T follicular helper cell (primary cell): ENCODE data around the gene UTP3.
"Not testable (repeated sequence)": the region's sequence is repeated elsewhere in the genome, so short reads cannot be mapped to it uniquely, and the experiment has no call there.

Experiments
- DNase-seq: peaks from one replicate; pipeline ENCODE4 v3.0.0-alpha.2; 2020; ENCODE audit warnings: low read depth
- total RNA-seq, 2 experiments: gene quantifications; one replicate each; lab custom pipeline; 2026; lab: John Stamatoyannopoulos, UW

The UTP3 gene, protein sequence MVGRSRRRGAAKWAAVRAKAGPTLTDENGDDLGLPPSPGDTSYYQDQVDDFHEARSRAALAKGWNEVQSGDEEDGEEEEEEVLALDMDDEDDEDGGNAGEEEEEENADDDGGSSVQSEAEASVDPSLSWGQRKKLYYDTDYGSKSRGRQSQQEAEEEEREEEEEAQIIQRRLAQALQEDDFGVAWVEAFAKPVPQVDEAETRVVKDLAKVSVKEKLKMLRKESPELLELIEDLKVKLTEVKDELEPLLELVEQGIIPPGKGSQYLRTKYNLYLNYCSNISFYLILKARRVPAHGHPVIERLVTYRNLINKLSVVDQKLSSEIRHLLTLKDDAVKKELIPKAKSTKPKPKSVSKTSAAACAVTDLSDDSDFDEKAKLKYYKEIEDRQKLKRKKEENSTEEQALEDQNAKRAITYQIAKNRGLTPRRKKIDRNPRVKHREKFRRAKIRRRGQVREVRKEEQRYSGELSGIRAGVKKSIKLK
- total RNA-seq = 41.7 to 66.0 reads per million in 2 experiments

DNA sequence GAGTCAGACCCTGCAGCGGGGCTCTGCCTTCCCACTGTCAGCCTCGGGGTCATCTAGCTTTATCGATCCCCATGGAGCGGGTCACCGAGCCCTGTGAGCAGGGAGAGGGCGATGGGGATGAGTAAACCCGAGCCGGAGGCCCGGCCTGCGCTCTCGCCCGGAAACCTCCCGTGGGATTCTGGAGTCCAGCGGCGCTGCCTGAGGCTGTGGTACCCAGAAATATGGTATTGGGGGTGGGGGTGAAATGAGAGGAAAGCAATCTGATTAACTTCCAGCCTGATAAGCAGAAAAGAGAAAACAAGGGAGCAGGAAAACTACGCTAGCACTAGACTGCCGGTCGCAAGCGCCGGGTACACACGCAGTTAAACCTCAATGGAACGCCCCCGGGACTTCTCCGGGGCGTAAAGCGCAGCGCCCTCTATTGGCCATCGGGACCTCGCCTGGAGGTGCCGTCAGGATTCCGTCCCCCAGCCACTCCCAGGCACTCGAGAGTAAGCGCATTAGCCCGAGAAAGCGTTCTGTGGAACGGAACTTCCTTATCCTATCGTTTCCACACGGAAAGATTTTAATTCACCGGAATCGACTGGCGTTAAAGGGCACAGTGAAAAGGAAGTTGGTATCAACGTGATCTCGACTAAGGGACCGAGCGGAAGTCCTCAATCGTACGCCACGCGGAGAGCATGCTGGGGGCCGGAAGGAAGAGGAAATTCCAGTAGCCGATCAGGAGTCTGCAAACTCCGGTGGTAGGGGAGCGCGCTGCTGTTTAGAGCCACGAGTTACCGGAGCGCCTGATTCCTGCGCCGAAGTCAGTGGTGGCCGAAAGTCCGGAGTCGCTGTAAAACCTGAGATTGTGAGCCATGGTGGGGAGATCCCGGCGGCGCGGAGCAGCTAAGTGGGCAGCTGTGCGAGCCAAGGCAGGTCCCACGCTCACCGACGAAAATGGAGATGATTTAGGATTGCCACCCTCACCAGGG is at the start of gene UTP3:
Gene UTP3, plus strand, starts transcription at position 712 of the 974 bp plus-strand sequence. Its CDS starts 146 bp downstream, at position 858.
- peak; percentile 87 for DNase-seq

DNA sequence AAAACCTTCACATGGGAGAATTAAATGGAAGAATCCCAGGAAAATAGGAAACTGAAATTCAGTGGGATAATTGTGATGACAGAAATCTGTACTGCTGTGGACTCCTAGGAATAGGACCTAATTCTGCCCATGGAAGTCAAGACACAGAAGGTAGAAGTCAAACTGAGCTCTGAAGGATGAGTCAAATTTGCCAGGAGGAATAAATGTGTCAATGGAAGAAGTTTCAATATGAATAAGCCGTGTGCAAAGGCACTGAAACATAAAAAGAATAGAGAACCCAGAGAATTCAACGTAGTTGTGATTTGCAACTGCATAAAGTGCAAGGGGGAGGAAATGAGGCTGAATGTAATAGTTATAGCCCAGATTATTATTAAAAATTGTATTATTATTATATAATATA is 48.1 kb upstream of the UTP3 start:
- no peak for DNase-seq

DNA sequence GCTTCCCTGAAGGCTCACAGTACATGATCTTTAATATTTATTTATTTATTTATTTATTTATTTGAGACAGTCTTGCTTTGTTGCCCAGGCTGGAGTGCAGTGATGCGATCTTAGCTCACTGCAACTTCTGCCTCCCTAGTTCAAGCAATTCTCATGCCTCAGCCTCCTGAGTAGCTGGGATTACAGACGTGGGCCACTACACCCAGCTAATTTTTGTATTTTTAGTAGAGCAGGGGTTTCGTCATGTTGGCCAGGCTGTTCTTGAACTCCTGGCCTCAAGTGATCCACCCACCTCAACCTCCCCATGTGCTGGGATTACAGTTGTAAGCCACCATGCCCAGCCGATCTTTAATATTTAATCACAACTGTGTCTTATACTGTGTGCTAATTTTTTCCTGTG is 37.6 kb upstream of the UTP3 start:
- not testable (repeated sequence) for DNase-seq

DNA sequence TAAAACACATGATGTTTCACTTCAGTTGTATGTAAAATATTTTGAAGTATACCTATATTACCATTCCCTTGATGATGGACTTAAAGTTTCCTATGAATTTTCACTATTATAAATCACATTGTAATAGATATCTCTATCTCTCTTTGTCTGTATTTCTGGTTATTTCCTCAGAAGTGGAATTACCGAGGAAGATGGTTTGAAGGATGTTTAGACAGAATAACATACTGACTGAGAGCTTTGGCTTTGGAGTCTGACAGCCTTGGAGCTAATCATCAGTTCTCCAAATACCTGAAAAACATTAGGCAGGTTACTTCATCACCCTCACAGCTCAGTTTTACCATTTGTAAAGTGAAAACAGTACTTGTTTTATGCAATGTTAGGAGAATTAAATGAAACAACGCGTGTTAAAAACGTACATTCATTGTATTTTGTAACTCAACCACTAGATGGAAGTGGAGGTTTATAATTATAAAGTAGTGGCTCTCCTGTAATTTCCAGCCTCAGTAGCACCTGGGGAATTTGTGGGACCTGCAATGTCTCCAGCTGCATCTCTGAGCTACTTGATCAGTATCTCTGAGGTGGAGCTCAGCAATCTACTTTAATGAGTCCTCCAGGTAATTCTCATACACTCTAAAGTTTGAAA is 36.3 kb upstream of the UTP3 start:
- no peak for DNase-seq

DNA sequence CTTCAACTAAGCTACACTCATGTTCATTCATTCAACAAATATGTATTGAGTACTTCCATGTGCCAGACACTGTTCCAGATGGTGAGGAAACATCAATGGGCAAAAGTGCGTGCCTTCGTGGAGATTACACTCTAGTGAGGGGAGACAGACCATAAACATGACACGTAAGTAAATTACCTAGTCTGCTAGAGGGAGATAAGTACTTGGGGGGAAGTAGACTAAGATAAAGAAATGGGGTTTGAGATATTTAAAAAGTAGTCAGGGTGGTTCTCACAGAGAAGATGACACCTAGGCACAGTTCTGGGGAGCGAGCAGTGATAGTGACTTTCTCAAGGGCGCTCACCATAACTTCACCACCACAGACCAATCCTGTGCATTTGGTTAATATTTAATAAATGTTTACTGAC is 33.7 kb upstream of the UTP3 start:
- no peak for DNase-seq

DNA sequence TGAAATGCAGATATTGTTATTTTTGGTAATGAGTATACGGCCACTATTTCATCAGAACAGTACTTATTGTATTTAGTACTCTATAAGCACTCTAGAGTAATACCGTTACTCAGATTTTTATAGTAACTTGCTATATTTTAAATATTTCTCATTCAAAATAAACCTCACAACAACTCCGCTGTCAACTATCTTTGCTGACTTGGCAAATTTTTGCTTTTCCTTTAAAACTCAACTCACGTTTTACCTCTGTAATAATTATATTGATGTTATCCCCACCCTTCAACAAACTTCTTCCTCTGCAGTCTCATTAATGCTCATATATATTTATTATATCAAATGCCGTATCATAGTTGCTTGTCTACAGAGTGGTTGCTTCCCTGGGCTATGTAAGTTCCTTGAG is 31.0 kb upstream of the UTP3 start:
- DNase-seq = no peak

DNA sequence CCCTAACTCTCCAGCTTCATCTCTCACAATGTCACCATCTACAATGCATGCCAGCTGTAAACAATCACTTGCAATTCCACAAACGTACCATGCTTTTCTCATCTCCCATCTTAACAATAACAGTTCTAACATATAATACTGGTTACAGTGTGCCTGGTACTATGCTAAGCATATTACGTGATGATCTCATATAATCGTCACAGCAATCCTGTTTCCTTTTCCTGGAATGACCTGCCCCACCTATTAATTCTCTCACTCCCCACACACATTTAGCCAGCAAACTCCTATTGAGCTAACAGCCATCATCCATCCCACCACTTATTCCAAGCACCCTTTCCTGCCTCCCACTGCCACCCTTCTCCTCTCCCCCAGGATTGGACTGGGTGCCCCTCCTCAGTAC is 29.9 kb upstream of the UTP3 start:
- no peak for DNase-seq

DNA sequence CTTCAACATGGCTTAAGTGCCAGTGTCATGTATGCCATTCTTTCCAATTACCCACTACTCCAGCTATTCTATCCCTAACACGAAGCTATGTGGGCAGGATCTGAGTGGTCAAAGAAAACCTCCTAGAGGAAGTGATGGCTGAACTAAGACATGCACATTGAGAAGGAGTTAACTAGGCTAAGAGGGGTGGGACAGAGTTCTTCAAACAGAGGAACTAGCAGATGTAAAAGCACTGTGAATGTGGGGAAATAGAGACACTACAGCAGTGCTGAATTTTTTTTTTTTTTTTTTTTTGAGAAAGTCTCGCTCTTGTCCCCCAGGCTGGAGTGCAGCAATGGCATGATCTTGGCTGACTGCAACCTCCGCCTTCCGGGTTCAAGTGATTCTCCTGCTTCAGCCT is 28.2 kb upstream of the UTP3 start:
- no peak for DNase-seq

DNA sequence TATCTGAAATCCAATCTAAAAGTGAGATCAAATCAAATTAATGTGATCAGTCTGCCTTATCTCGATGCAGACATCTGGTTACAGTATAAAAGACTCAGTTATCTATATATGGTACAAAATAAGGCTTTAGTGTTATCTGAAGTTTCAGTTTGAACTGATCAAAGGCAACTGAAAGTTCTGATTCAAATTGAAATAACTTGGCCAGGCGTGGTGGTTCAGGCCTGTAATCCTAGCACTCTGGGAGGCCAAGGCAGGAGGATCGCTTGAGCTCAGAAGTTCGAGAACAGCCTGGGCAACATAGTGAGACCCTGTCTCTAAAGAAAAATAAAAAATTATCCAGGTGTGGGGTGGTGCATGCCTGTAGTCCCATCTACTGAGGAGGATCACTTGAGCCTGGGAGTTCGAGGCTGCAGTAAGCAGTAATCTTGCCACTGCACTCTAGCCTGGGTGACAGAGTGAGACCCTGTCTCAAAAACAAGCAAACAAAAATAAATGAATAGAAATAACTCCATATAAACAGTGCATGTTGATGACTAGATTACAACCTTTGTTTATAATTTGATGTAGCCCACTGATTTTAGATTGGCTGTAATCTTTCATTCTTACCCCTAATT is 26.9 kb upstream of the UTP3 start:
- not testable (repeated sequence) for DNase-seq

DNA sequence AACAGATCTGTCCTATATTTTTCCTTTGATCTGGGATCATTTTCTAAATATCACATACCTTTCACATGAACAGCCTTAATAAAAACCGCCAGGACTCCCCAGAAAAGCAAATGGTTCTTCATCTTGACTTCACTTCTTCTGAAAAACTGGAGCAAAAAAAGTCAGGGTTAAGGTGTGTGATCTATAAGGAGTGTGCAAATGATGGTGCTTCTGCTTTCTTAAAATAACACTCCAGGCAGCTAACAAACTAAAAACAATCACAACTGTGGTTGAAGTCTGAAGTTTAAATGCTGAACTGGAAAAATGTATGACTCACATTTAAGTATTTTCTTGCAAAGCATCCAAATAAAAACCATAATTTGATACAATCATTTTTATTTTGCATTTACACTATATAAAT is 22.0 kb upstream of the UTP3 start, which contains the start of gene JCHAIN:
Gene JCHAIN, minus strand, starts transcription at position 140 of the 400 bp plus-strand sequence. Its CDS starts 18 bp downstream, at position 122.
- DNase-seq = no peak

DNA sequence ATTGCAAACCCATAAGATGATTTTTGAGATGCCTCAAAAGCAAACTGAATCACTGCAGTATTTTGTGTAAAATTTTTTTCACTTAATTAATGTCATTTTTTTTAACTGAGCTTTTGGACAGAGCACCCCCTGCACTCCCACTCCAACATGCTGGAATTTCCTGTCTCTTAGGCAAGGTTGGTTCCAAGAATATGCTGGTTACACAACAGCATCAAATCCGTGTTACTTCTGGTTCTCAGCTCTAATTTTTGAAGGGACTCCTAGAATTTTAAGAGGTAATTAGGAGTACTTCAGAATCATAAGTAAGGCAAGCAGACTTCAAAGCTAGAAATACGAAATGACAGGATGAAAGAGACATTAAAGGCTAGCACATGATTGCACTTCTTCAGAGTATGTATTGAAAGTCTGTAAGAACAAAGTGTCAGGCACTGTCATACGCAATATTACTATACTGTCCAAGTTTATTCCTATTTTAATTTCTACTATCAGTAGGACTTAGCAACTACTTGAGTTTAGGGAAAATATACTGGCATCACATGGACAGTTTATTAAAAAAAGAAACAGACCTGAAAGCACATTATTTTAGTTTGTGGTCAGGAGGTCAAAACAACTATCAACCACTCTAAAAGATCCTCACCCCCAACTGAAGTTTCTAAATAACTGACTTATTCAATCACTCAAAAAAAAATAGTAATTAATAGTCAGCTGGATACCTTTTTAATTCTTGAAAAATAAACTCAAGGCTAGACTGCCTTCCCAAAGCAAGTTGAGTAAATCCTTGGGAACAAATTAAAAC is 20.4 kb upstream of the UTP3 start:
- DNase-seq = no peak

DNA sequence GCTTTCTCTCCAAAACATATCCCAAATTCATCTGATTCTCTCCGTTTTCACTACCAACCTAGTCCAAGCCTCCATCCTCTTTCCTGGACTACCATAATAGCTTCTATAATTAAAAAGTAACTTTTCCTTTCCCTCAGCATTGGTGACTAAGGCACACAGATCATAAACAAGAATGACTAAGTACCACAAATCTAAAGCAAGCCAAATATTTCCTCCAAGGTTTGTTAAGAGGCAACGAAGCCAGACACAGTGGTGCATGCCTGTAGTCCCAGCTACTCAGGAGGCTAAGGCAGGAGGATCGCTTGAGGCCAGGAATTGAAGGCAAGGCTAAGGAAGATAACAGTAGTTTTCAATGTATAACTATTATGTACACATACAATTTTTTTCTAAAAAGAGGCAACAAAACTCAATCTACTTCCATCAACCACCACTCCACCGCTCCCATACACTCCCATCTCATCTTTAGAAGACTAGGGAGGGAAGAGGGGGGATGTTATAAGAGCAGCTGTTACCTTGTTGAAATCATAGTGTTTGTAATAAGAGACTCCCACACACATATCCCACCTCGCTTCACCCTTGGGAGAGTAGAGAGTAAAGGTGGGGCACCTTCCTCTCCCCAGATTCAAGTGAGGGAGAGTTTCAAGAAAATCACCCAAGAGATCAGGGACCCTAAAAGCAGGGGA is 17.9 kb upstream of the UTP3 start:
- DNase-seq = no peak

DNA sequence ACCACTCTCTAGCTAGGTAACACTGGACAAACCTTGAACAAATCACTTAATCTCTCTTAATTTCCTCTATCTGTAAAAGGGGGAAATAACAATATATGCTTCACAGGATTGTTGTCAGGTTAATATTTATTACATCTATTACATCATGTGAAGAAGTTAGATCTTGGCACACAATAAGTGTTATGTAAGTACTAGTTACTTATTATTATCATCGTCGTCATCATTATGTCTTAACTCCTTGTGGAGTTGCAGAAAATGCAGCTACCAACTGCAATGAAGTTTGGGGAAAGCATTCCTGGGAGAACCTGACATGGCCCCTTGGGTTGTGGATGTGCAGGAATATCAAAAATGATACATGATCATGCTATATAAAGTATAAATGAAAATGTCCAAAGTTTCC is 17.2 kb upstream of the UTP3 start:
- no peak for DNase-seq

DNA sequence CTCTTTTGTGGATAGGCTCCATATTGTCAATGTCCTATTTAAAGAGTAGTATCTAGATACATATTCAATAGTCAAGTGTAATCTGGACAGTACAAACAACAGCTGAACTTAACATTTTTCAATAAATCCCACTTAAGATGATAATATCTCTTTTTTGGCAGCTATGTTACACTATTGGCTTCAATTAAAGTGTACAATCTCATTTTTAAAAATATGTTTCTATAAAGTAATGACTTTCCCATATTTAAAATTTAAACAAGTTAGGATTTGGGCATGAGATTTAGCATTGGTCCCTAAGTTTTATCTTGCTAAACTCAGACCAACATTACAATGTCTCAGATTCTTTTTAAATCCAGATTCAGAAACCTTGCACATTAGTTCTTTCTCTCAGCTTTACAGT is 14.1 kb upstream of the UTP3 start:
- DNase-seq = no peak

DNA sequence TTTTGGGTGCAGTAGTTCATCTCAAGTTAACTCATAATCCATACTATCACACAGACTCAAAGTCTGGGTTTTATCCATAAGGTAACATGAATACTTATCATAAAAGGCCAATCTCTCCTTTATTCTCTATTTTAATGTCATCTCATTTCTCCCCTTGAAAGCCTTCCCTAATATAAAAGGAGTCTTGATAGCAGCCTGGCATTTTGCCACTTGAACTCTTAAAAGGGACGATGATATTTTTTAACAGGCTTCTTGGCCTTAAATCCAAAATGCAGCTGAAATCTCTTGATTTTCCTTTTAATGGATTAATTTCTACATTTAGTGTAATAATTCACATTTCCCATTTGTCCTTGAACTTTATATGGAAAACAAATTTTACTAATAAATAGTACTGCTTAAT is 13.6 kb upstream of the UTP3 start:
- no peak for DNase-seq

DNA sequence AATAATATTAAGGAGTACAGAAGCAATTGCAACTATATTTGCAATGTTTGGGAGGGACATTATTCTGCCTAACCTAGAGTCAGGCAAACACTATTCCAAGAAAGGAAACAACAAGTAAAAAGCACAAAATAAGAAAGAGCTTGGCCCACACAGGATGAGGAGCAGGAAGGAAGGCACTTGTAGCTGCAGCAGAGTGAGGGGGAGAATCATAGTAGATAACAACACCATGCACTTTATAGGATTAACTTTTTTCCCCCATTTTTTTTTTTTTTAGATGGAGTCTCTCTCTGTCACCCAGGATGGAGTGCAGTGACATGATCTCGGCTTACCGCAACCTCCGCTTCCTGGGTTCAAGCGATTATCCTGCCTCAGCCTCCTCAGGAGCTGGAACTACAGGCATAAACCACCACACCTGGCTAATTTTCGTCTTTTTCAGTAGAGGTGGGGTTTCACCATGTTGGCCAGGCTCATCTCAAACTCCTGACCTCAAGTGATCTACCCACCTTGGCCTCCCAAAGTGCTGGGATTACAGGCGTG is 11.7 kb upstream of the UTP3 start:
- no peak for DNase-seq

DNA sequence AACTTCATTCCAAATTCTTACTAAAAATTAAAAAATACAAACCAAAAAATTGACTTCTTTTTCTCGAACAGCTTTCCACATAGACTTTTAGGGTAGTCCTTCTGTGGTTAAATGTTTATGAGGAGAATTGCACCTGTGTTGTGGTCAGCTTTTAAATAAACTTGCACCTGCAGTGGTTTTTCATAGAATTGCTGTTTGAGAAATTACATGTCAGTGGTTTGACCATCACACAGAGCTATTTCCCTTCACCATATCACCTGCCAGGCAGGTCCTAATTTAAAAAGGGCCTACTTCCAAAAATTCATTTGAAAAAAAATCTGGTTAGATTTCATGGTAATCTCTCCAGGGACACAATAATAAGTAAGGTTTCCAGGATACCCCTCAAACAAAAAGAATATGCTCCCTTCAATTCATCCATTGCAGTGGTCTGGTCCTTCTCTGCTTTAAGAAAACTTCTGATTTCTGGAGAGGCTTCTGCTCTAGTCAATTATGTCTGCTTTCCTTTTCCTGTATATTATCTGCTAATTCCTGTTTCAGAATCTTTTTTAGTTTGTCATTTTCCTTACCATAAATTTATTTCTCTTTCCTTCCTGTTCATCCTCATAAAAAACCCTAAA is 9.8 kb upstream of the UTP3 start:
- no peak for DNase-seq

DNA sequence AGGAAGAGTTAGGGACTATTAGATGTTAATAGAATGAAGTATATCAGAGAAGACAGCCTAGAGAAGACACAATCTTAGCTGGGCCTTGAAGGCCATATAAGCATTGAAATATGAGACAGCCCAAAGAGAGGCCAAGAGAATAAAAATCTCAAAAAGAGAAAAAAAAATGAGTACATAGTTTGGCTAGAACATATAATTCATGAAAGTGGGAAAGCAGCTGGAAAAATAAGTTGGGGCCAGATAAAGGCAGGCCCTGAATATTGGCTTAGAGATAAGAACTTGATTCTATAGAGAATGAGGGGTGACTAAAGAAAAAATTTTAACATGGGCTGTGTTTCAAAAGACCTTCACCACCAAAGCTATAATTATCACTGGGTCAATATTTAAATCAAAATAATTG is 7.4 kb upstream of the UTP3 start:
- no peak for DNase-seq

DNA sequence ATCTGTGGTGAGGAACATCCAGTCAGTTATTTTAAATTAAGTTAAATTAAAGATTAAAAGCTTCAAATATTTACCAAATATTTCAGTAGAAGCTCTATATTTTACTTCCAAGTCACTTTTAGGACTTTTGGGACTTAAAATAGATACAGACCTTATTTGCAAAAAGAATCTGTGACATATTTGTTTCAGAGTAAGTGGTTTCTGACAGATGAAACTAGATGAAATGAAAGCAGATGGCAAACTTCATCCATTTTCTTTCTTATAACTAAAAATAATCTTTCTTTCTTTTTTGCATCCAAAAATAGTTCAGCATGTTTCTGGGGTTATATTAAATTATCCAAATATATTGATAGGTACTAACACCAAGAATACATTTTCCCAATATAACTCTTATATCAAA is 6.6 kb upstream of the UTP3 start:
- DNase-seq = no peak
